Activated B cell treated with CpG ODN at 0.5 μM for 24 hours (primary cell): ENCODE results near the gene LMBR1. TPM values are rescaled to one million over a fixed set of nuclear protein-coding genes. Genes with fewer than 3 reads are reported as not detected.

ENCODE experiments used
- ATAC-seq: fragments of 200-7000 bp; cut with Tn5 transposase; one replicate; pipeline ENCODE4 v1.10.0; 2021; ENCODE audit warnings: low read depth, mild to moderate bottlenecking, moderate library complexity
- CTCF ChIA-PET: fragments of 350-600 bp; sonication (Branson Sonifier 250); formaldehyde crosslinking; loops from one replicate; lab custom pipeline; 2021; ENCODE audit warnings: antibody characterized with exemption; lab: Charles Lee
- POLR2A ChIA-PET: fragments of 350-600 bp; sonication (Branson Sonifier 250); formaldehyde crosslinking; loops from one replicate; lab custom pipeline; 2021; ENCODE audit warnings: antibody characterized with exemption; lab: Charles Lee
- DNase-seq: peaks from one replicate; pipeline ENCODE4 v3.0.0; 2022
- H3K27ac Mint-ChIP-seq: one replicate; pipeline ENCODE4 v1.8.0; 2020; ENCODE audit warnings: mixed read lengths
- H3K27me3 Mint-ChIP-seq: one replicate; pipeline ENCODE4 v1.8.0; 2021; ENCODE audit warnings: mixed read lengths
- H3K36me3 Mint-ChIP-seq: one replicate; pipeline ENCODE4 v1.8.0; 2021; ENCODE audit warnings: low read depth, mixed read lengths
- H3K4me1 Mint-ChIP-seq: one replicate; pipeline ENCODE4 v1.8.0; 2021; ENCODE audit warnings: mixed read lengths
- H3K4me3 Mint-ChIP-seq: one replicate; pipeline ENCODE4 v1.8.0; 2020; ENCODE audit warnings: mild to moderate bottlenecking, mixed read lengths
- H3K9me3 Mint-ChIP-seq: one replicate; pipeline ENCODE4 v1.8.0; 2020; ENCODE audit warnings: mixed read lengths
- CTCF ChIP-seq: fragments of 200-600 bp; IDR thresholded peaks from one replicate; pipeline ENCODE4 v1.8.0; 2022; ENCODE audit warnings: antibody characterized with exemption, mild to moderate bottlenecking
- intact Hi-C: fragments of 100-400 bp; cut with micrococcal nuclease; formaldehyde crosslinking; loops from one replicate; pipeline ENCODE4 v1.15.1; 2024
- total RNA-seq: library from RNA; stranded (reverse); gene quantifications from 2 replicates; pipeline ENCODE4 v1.2.3, GENCODE V29; 2022

The LMBR1 gene
- total RNA-seq, 1 donor from 2014 or later, result 67.9 TPM

DNA sequence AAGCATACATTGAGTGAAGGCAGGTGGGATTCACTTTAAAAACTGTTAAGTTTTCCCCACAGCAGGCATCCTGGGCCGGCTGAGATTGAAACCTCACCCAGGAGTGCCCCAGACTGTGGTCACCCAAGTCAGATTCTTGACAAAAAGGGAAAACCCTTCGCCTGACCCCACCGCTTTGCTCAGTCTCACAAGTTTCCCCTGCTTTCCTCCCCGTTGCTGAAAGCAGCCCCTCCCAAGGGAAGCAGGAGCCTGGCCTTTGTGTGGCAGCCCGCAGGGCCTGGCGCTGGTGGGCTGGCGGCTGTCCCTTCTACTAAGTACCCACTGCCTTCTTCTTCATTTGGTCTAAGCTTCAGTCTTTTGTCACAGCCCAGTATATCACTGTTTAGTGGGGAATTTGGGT is 236.4 kb downstream of the LMBR1 start:
- no peaks in the 10 kb centered on the region for H3K9me3 Mint-ChIP-seq
- CTCF ChIA-PET, result no interaction called here
- no peak for DNase-seq
- no peaks in the 10 kb centered on the region for H3K36me3 Mint-ChIP-seq
- POLR2A ChIA-PET, result no interaction called here
- no peak for ATAC-seq
- H3K4me3 Mint-ChIP-seq, result no peak overlapping the region
- no peak for TF ChIP-seq CTCF
- H3K27ac Mint-ChIP-seq, result no peak overlapping the region
- peaks cover 3% of the 10 kb centered on the region for H3K27me3 Mint-ChIP-seq
- intact Hi-C loops, result no loop called here
- no peaks in the 10 kb centered on the region for H3K4me1 Mint-ChIP-seq

- no peak for TF ChIP-seq CTCF
- Mint-ChIP-seq H3K4me1 (no peaks in the 10 kb centered on the region), H3K4me3 (no peak overlapping the region), H3K9me3 (no peaks in the 10 kb centered on the region), H3K27me3 (peaks cover 6% of the 10 kb centered on the region), H3K27ac (no peak overlapping the region), H3K36me3 (no peaks in the 10 kb centered on the region)
- intact Hi-C loops, result no loop called here
- DNase-seq (no peak), ATAC-seq (no peak)
- ChIA-PET POLR2A (no interaction called here), CTCF (no interaction called here)
Observed at GRCh38 chr7:156655983-156656382, 237.0 kb downstream of the LMBR1 start.

- intact Hi-C loops, result no loop called here
- DNase-seq, result no peak
- CTCF ChIA-PET, result no interaction called here
Observed at GRCh38 chr7:156655251-156655650, 237.7 kb downstream of the LMBR1 start.

DNA sequence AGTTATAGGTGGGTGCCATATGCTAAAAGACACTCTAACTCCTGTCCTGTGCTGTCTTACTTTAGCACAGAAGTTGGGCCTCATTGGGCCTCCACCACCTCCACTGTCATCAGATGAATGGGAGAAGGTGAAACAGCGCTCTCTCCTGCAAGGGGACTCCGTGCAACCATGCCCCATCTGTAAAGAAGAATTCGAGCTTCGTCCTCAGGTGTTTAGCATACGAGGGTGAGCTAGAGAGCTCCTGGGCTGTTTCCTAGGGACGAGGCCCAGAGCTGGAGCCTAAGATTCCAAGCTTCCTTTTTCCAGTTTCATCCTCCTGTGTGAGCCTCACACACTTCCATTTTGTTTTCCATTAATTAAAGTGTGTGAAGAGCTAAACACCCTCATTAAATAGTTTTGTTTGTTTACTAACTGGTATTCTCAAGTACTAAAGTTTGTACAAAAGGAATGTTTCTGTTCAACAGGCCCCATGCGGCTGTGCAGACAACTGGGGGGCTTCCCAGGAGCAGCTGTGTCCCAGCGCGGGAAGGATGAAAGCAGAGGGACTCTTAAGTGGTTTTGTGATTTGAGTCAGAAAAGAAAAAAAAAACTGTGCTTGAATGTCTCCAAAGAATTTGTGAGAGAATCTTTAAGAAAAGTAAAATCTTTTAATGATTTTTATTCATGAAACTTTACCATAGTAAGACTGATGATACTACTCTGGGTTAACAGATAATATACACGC is 238.3 kb downstream of the LMBR1 start:
- no peak for TF ChIP-seq CTCF
- ChIA-PET CTCF (no interaction called here), POLR2A (no interaction called here)
- no peak for ATAC-seq
- no peaks in the 10 kb centered on the region for H3K9me3 Mint-ChIP-seq
- H3K27me3 Mint-ChIP-seq, result peaks cover 17% of the 10 kb centered on the region
- H3K27ac Mint-ChIP-seq, result no peak overlapping the region
- DNase-seq, result no peak
- H3K36me3 Mint-ChIP-seq, result no peaks in the 10 kb centered on the region
- no peaks in the 10 kb centered on the region for H3K4me1 Mint-ChIP-seq
- no peak overlapping the region for H3K4me3 Mint-ChIP-seq
- intact Hi-C loops, result no loop called here

More at GRCh38 chr7:156655251-156655650, 237.7 kb downstream of the LMBR1 start:
- no peak for ATAC-seq
- H3K27ac Mint-ChIP-seq, result no peak overlapping the region
- no peak overlapping the region for H3K4me3 Mint-ChIP-seq
- no peak for TF ChIP-seq CTCF
- H3K27me3 Mint-ChIP-seq, result peaks cover 11% of the 10 kb centered on the region
- POLR2A ChIA-PET, result no interaction called here
- no peaks in the 10 kb centered on the region for H3K36me3 Mint-ChIP-seq
- no peaks in the 10 kb centered on the region for H3K4me1 Mint-ChIP-seq
- H3K9me3 Mint-ChIP-seq, result no peaks in the 10 kb centered on the region

DNA sequence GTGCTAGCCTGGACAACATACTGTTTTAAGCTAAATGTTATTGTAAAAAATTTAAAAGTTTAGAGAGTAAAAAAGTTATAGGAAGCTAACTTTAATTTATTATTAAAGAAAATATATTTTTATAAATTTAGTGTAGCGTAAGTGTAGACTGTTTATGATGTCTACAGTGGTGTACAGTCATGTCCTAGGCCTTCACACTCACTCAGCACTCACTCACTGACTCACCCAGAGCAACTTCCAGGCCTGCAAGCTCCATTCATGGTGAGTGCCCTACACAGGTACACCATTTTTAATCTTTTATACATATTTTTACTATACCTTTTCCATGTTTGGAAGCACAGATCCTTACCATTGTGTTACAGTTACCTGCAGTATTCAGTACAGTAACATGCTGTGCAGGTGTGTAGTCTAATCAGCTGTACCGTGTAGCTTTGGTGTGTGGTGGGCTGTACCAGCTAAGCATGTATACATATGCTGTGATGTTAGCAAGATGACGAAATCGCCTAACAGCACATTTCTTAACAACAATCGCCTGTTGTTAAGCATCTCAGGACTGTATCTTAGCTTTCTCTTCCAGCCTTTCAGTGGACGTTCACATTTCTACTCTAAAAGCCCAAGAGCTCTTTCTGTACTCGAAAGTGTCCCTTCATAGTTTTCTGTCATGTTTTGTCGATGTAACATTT is 240.0 kb downstream of the LMBR1 start:
- DNase-seq (no peak), ATAC-seq (no peak)
- intact Hi-C loops, result no loop called here
- no peaks in the 10 kb centered on the region for H3K9me3 Mint-ChIP-seq
- TF ChIP-seq CTCF, result no peak
- H3K4me3 Mint-ChIP-seq, result no peak overlapping the region
- H3K4me1 Mint-ChIP-seq, result no peaks in the 10 kb centered on the region
- ChIA-PET CTCF (no interaction called here), POLR2A (no interaction called here)
- H3K36me3 Mint-ChIP-seq, result no peaks in the 10 kb centered on the region
- H3K27ac Mint-ChIP-seq, result no peak overlapping the region
- peaks cover 25% of the 10 kb centered on the region for H3K27me3 Mint-ChIP-seq
